PC-9 (cell line): ENCODE data around the gene PPAT.

Experiments
- CTCF ChIP-seq: fragments of 200-600 bp; sonication (generic); conservative IDR thresholded peaks from 2 replicates; pipeline ENCODE4 v1.6.1; 2017; ENCODE audit warnings: mixed run types, antibody characterized with exemption, mild to moderate bottlenecking, moderate library complexity
- EZH2 ChIP-seq: fragments of 200-600 bp; sonication (generic); IDR thresholded peaks from 2 replicates; pipeline ENCODE4 v1.8.0; 2017; ENCODE audit warnings: antibody characterized with exemption, low read depth

DNA sequence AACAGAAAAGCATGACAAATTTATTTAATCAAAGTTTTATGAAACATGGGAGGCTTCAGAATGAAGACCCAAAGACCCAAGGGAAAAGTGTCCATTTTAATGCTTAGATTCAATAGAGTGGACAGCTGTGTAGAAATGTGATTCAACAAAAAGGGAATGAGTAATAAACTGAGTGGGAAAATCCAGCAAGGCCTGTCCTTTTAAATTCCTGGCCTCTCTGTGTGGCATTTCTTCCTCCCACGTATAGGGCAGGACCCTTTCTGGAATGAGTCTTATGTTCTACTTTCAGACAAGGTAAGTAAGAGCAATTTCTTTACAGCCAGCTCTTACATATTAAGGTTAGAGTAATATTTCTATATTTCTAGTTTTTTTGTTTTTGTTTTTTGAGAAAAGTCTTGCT lies 62.6 kb downstream of the PPAT start:
- no peak for TF ChIP-seq CTCF
- TF ChIP-seq EZH2 = no peak
